H1 (cell line): Measurements from ENCODE around the gene EMD. TPM values are rescaled to one million over a fixed set of nuclear protein-coding genes. Genes with fewer than 3 reads are reported as not detected.

Source experiments
- CTCF ChIA-PET: fragments of 300-600 bp; sonication (Branson Sonifier 250); formaldehyde crosslinking; loops from one replicate; lab custom pipeline; 2021; ENCODE audit not compliant: partially characterized antibody; lab: Charles Lee
- POLR2A ChIA-PET: fragments of 300-600 bp; sonication (Branson Sonifier 250); formaldehyde crosslinking; loops from one replicate; lab custom pipeline; 2021; ENCODE audit warnings: inconsistent platforms; ENCODE audit not compliant: partially characterized antibody; lab: Charles Lee
- DNase-seq, 2 experiments: peaks; one replicate each; pipeline versions ENCODE4 v3.0.0 to v3.0.0-alpha.2; 2010 to 2022; ENCODE audit warnings: low spot score in 2 of 2, low read depth in 1 of 2, mixed read lengths in 1 of 2
- FAIRE-seq: peaks from 2 replicates; lab custom pipeline; 2011; peaks lifted over from hg19 to GRCh38; lab: Jason Lieb, UNC
- H2AFZ ChIP-seq: 2 replicates; pipeline ENCODE4 v1.8.1; 2012; ENCODE audit warnings: low read length, inconsistent platforms
- H2AK5ac ChIP-seq: 2 replicates; pipeline ENCODE4 v1.6.1; 2013; ENCODE audit warnings: low read depth, low read length
- H2BK120ac ChIP-seq: replicated peaks from 2 replicates; pipeline ENCODE3; 2013; ENCODE audit warnings: low read depth, low read length, inconsistent platforms
- H2BK12ac ChIP-seq: 2 replicates; pipeline ENCODE4 v1.6.1; 2013; ENCODE audit warnings: low read depth, low read length
- H2BK15ac ChIP-seq: 2 replicates; pipeline ENCODE4 v1.6.1; 2013; ENCODE audit warnings: low read length
- H2BK20ac ChIP-seq: 2 replicates; pipeline ENCODE4 v1.6.1; 2013; ENCODE audit warnings: low read length
- H2BK5ac ChIP-seq: 2 replicates; pipeline ENCODE4 v1.6.1; 2013; ENCODE audit warnings: low read depth, low read length
- H3K14ac ChIP-seq: 2 replicates; pipeline ENCODE4 v1.6.1; 2013; ENCODE audit warnings: inconsistent platforms; ENCODE audit not compliant: insufficient read length
- H3K18ac ChIP-seq: 2 replicates; pipeline ENCODE4 v1.6.1; 2013; ENCODE audit warnings: low read length; ENCODE audit errors: extremely low read depth
- H3K23ac ChIP-seq: 2 replicates; pipeline ENCODE4 v1.6.1; 2013; ENCODE audit warnings: inconsistent platforms; ENCODE audit not compliant: insufficient read length
- H3K23me2 ChIP-seq: 2 replicates; pipeline ENCODE4 v1.6.1; 2013; ENCODE audit warnings: low read depth, low read length
- H3K27ac ChIP-seq: 2 replicates; pipeline ENCODE4 v1.6.1; 2011; ENCODE audit warnings: low read depth, low read length, inconsistent platforms
- H3K27me3 ChIP-seq, 4 experiments: replicated peaks in 1 of 4; 1 replicate in 1 of 4; 2 replicates in 3 of 4; pipeline versions ENCODE4 v1.6.1 to v1.8.1; 2011 to 2013; ENCODE audit warnings: low read length in 3 of 4, mild to moderate bottlenecking in 3 of 4, inconsistent platforms in 2 of 4, mixed read lengths in 2 of 4, moderate library complexity in 1 of 4; ENCODE audit not compliant: control insufficient read depth in 3 of 4, insufficient read depth in 3 of 4; ENCODE audit errors: extremely low read depth in 1 of 4
- H3K36me3 ChIP-seq, 4 experiments: 2 replicates each; pipeline versions ENCODE4 v1.6.1 to v1.8.1; 2011 to 2013; ENCODE audit warnings: mild to moderate bottlenecking in 4 of 4, low read length in 3 of 4, moderate library complexity in 2 of 4, control low read depth in 1 of 4, inconsistent platforms in 1 of 4; ENCODE audit not compliant: insufficient read depth in 4 of 4, control insufficient read depth in 2 of 4
- H3K4ac ChIP-seq: replicated peaks from 2 replicates; pipeline ENCODE3; 2013; ENCODE audit warnings: low read length, low read depth, mixed read lengths, inconsistent platforms; ENCODE audit not compliant: insufficient read length
- H3K4me1 ChIP-seq, 4 experiments: replicated peaks in 1 of 4; 1 replicate in 1 of 4; 2 replicates in 3 of 4; pipeline versions ENCODE4 v1.6.1 to v1.8.1; 2011 to 2013; ENCODE audit warnings: low read length in 3 of 4, inconsistent platforms in 2 of 4, mixed read lengths in 1 of 4; ENCODE audit not compliant: insufficient read depth in 4 of 4, control insufficient read depth in 3 of 4
- H3K4me2 ChIP-seq, 2 experiments: 2 replicates each; pipeline versions ENCODE4 v1.6.1 to v1.8.1; 2011 to 2013; ENCODE audit warnings: low read depth in 2 of 2, low read length in 2 of 2, control low read depth in 1 of 2, inconsistent platforms in 1 of 2, mild to moderate bottlenecking in 1 of 2; ENCODE audit not compliant: insufficient read depth in 1 of 2
- H3K4me3 ChIP-seq, 4 experiments: fragments of 200-600, 300-600 bp in 1 of 4; sonication (generic), shearing (Covaris generic), sonication (Bioruptor Twin) in 1 of 4; 2 replicates each; pipeline versions ENCODE4 v1.5.1 to v1.8.1; 2011 to 2016; ENCODE audit warnings: low read length in 4 of 4, low read depth in 3 of 4, control low read depth in 2 of 4, inconsistent platforms in 2 of 4, mild to moderate bottlenecking in 2 of 4, mixed read lengths in 1 of 4, moderate library complexity in 1 of 4; ENCODE audit not compliant: insufficient read depth in 2 of 4; ENCODE audit errors: extremely low read depth in 1 of 4
- H3K56ac ChIP-seq: replicated peaks from 2 replicates; pipeline ENCODE3; 2013; ENCODE audit warnings: low read depth, mild to moderate bottlenecking, mixed read lengths, low read length, inconsistent platforms; ENCODE audit not compliant: insufficient read length
- H3K79me1 ChIP-seq: 2 replicates; pipeline ENCODE4 v1.6.1; 2013; ENCODE audit warnings: low read depth, low read length, control low read depth
- H3K79me2 ChIP-seq, 2 experiments: 2 replicates each; pipeline versions ENCODE4 v1.6.1 to v1.8.1; 2012 to 2013; ENCODE audit warnings: low read length in 2 of 2, mild to moderate bottlenecking in 2 of 2, inconsistent platforms in 1 of 2; ENCODE audit not compliant: insufficient read depth in 2 of 2, control insufficient read depth in 1 of 2
- H3K9ac ChIP-seq, 4 experiments: replicated peaks in 1 of 4; 1 replicate in 1 of 4; 2 replicates in 3 of 4; pipeline versions ENCODE4 v1.6.1 to v1.8.1; 2011 to 2013; ENCODE audit warnings: low read depth in 3 of 4, low read length in 3 of 4, control low read depth in 2 of 4, mild to moderate bottlenecking in 2 of 4, moderate library complexity in 2 of 4, inconsistent platforms in 1 of 4; ENCODE audit errors: extremely low read depth in 1 of 4
- H3K9me3 ChIP-seq, 2 experiments: 2 replicates each; pipeline versions ENCODE4 v1.6.1 to v1.8.1; 2012 to 2013; ENCODE audit warnings: mild to moderate bottlenecking in 2 of 2, moderate library complexity in 2 of 2, control low read depth in 1 of 2, inconsistent platforms in 1 of 2, low read depth in 1 of 2, low read length in 1 of 2, mixed read lengths in 1 of 2; ENCODE audit not compliant: insufficient read depth in 2 of 2
- H4K20me1 ChIP-seq, 2 experiments: replicated peaks in 1 of 2; 2 replicates each; pipeline versions ENCODE3 to v1.8.1; 2011 to 2013; ENCODE audit warnings: inconsistent platforms in 2 of 2, low read length in 2 of 2, mild to moderate bottlenecking in 1 of 2; ENCODE audit not compliant: insufficient read depth in 2 of 2, control insufficient read depth in 1 of 2
- H4K5ac ChIP-seq: 2 replicates; pipeline ENCODE4 v1.6.1; 2013; ENCODE audit warnings: low read length, low read depth, mixed read lengths, inconsistent platforms; ENCODE audit not compliant: insufficient read length
- H4K8ac ChIP-seq: 2 replicates; pipeline ENCODE4 v1.8.0; 2013; ENCODE audit warnings: mild to moderate bottlenecking, moderate library complexity, low read length, inconsistent platforms; ENCODE audit not compliant: insufficient read depth; ENCODE audit errors: extremely low read depth
- H4K91ac ChIP-seq: replicated peaks from 2 replicates; pipeline ENCODE3; 2013; ENCODE audit warnings: low read length, mixed read lengths, inconsistent platforms; ENCODE audit not compliant: insufficient read length
- POLR2A ChIP-seq, 2 experiments: IDR thresholded peaks; 1 replicate in 1 of 2; 2 replicates in 1 of 2; pipeline ENCODE4 v1.6.1; 2011; ENCODE audit warnings: low read depth in 2 of 2, low read length in 2 of 2, mild to moderate bottlenecking in 2 of 2; ENCODE audit errors: control extremely low read depth in 1 of 2
- POLR2AphosphoS5 ChIP-seq: IDR thresholded peaks from 2 replicates; pipeline ENCODE4 v1.6.1; 2011; ENCODE audit warnings: low read depth, low read length
- TCF12 ChIP-seq: IDR thresholded peaks from 2 replicates; pipeline ENCODE4 v1.6.1; 2011; ENCODE audit warnings: low read depth, mild to moderate bottlenecking, low read length
- WGBS, 2 experiments: shearing (Covaris generic) in 1 of 2; methylation state at CpG; one replicate each; pipeline versions ENCODE4 v1.1.6 to v1.1.7; 2013 to 2015; ENCODE audit warnings: low lambda C conversion rate in 2 of 2, mixed read lengths in 2 of 2, inconsistent platforms in 1 of 2, low coverage in 1 of 2, missing lambda C conversion rate in 1 of 2; ENCODE audit not compliant: insufficient replicate concordance in 2 of 2, insufficient coverage in 1 of 2, insufficient read length in 1 of 2; ENCODE audit errors: extremely low coverage in 1 of 2, missing lambda C conversion rate in 1 of 2; 5-methylcytosine and 5-hydroxymethylcytosine counted together
- polyA plus RNA-seq, 7 experiments: library from polyadenylated mRNA; depleted of rRNA in 3 of 7; stranded (reverse) in 5 of 7; unstranded in 2 of 7; fragments of >200 nt in 5 of 7; fragments of 200-250 nt in 2 of 7; gene quantifications; 1 replicate in 5 of 7; 2 replicates in 1 of 7; 4 replicates in 1 of 7; pipeline versions ENCODE4 v1.2.1 to v1.2.3, GENCODE V29; 2011 to 2013; ENCODE audit warnings: missing spikeins in 2 of 7, mixed read lengths in 2 of 7
- total RNA-seq: library from RNA; stranded (reverse); fragmentation: NEBNext Ultra II Directional; extraction: Animal tissue kit (Norgen Biotek cat#: 25700); gene quantifications from 2 replicates; pipeline ENCODE4 v1.2.1, GENCODE V29; 2021

Gene EMD
- total and polyA plus RNA-seq, 2 of the 8 experiments (the other 6 are each of a cell fraction or from before 2014, with no cell fraction given) = 45.5 to 109 TPM

GRCh38 chrX:154354516-154354915 lies 24.6 kb upstream of the EMD start:
- Histone ChIP-seq H2BK20ac (no peak overlapping the region), H3K79me2 (no peaks in the 10 kb centered on the region), H3K36me3 (peaks cover 48 to 100% (median 86%) of the 10 kb centered on the region in 4 experiments), H3K79me1 (no peaks in the 10 kb centered on the region; the same call in 1 of the 2 replicates), H3K4me1 (no peaks in the 10 kb centered on the region), H4K8ac (no peak overlapping the region), H3K27ac (no peak overlapping the region), H3K9ac (no peak overlapping the region), H2BK120ac (no peak overlapping the region), H3K23ac (no peak overlapping the region), H3K18ac (no peak overlapping the region), H2BK5ac (no peak overlapping the region), H4K20me1 (peaks cover 5 to 45% of the 10 kb centered on the region in 2 experiments), H3K4me3 (no peak overlapping the region), H3K4me2 (no peak overlapping the region), H2BK15ac (no peak overlapping the region), H3K27me3 (no peaks in the 10 kb centered on the region), H2AK5ac (no peak overlapping the region), H3K14ac (no peak overlapping the region), H2BK12ac (no peak overlapping the region), H3K56ac (no peak overlapping the region), H3K4ac (no peak overlapping the region), H2AFZ (no peak overlapping the region), H4K5ac (no peak overlapping the region), H3K9me3 (no peaks in the 10 kb centered on the region), H3K23me2 (no peaks in the 10 kb centered on the region), H4K91ac (no peak overlapping the region)
- 0 out of 2 replicates have a peak, but pooled peaks have one; percentile 12 for TF ChIP-seq POLR2AphosphoS5
- no peak for TF ChIP-seq TCF12
- TF ChIP-seq POLR2A (IDR thresholded peaks at IDR 0.05; ENCODE audit: control extremely low read depth in 1 of 2, low read depth in 2 of 2, low read length in 2 of 2) = peak in 1 of 2 experiments; percentile 7; a peak in 1 of 3 replicates
- ChIA-PET CTCF (interaction anchor here (0.7 kb wide), 1 partner anchor 76 kb away, joined by 3 read pairs; no protein-coding TSS in a partner anchor), POLR2A (interaction anchor here (1.0 to 15.6 kb wide), 4 partner anchors 11 to 47 kb away, joined by 4 to 348 read pairs (median 6); partner anchors contain the start of gene RPL10)
- no peak for DNase-seq
- WGBS, 2 experiments = 95% methylated on average over 8 of the region's 13 CpGs; no CpG with 5 or more reads in 1 of the 2 experiments
- FAIRE-seq = no peak
